Right kidney (tissue), 1 donor: ENCODE results near the gene SEC24B.
A peak's percentile ranks its signal among the peaks of the same experiment; 100 is the strongest.
"Not testable (repeated sequence)": the region's sequence is repeated elsewhere in the genome, so short reads cannot be mapped to it uniquely, and the experiment has no call there.

Experiments used
- DNase-seq: peaks from one replicate; pipeline ENCODE4 v3.0.0-alpha.2; 2016

Gene SEC24B

DNA sequence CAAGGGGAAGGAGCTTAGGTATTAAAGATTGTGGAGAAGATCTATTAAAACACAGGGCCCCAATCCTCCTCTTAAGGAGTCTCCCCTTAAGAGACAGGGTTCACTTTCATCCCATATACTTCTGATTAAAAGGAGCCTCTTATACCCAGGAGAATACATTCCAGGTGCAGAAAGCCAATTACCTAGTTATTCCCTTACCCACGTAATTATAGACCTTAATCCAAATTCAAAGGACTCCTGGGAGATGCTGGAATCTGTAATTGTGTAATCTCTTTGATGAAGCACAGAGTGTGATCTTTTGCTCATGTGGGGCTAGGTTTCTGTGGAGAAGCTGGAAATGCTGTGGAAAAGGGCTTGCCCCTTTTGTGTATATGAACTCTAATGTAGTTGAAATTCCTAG lies 1.4 kb upstream of the SEC24B start:
- no peak for DNase-seq

DNA sequence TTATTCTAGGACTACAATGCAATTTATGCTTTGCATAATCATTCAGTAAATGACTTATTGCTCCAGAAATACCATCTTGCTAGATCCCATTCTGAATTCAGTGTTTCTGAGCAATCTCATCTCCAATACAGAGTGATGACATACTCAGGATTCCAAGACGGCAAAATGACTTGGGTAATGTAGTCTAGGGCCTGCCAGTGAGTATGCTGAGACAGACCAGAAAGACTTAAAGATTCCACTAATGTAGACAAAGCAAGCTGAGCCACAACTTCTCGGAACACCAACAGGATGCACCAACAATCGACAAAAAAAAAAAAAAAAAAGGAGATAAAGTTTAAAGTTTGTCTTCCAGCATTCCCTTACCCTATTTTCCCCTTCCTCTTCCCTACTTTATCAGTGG lies 919 bp upstream of the SEC24B start:
- peak; percentile 35 for DNase-seq

DNA sequence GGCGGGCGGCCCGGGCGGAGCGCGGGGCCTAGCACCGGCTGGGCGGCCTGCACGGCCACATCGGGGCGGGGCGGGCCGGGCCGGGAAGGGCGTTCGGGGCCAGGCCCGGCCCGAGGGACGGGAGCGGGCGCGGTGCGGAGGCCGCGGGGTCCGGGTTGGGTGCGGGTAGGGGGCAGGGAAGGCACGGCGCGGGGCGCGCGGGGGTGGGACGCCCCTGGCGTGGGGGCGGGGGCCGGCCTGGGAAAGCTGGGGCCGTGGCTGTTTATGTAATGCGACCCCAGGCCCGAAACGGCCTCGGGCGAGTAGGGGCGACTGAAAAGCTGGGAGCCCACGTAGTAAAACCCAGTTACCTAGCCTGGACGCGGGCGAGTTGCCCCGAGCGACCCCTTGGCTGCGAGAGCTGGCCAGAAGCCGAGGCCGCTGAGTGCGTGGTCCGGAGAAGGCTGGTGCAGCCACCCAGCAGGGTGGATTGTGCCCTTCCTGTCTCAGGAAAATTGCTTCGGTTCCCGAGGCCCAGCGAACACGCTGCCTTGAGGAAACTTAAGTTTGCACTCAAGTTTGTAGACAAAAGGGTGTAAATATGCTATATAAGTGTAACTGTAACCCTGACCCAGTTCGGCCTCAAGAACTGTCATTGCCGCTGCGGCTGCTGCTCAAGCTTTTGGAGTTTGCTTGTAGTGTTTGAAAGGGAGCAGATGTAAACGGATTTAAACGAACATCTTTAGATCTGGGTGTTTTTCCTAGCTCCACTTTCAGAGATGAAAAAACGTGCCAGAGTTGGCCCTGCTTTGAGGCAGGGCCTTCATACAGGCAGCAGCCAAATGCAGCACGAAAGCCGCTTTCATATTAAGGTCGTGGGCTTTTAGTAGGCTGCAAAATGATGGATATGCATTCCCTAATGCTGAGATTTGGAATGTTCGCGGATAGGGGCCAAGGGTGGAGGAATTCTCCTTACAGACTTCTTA lies 674 bp downstream of the SEC24B start:
- DNase-seq: peak; percentile 79

DNA sequence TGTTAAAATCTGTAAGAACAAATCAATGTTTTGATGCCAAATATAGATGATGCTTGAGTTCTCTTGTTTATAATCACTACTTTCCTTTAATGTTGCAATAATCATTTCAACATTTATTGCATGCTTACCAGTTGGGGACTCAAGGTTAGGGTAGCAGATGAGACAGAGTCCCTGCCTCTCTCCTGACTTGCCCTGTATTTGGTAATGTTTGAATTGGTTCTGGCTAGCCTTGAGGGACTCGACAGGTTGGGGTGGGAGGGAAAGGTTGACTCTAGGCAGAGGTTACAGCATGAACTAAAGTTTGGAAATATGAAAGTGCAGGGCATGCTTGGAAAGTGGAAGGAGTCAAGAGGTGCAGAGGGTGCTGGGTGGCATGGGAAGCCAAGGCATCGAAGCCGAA lies 2.0 kb downstream of the SEC24B start:
- no peak for DNase-seq

DNA sequence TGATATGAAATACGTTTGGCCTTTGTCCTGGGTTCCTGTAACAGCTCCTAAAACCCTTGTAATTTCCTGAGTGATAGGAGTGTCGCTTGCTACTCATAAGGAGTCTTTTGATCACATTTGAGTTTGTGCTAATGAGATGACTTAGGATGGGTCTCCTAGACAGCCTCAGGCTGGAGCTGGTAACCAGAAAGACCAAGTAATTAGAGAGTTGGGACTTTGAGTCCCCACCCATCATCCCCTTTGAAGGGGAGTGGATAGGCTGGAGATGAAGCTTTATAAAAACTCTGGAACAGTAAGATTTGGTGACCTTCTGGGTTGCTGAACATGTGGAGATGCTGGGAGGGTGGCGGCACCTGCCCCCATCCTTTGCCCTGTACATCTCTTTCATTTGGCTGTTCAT lies 2.9 kb downstream of the SEC24B start:
- no peak for DNase-seq

DNA sequence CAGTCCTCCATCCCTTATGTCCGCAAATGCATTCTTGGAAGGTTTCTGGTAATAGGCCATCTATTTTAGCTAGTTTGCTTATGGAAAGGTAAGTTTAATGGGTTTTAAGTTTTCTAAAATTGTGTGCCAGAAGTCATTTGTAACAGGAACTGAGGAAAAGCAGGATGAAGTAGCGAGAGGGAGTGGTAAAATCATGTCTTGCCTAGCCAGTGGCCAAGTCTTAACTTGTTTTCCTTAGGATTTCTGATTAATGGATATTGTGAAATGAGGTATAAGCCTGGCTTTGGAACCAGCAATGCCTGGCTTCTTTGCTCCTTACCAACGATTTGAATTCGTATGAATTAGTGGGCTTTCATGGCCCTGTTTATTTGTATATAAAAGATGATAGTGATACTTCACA lies 7.3 kb downstream of the SEC24B start:
- no peak for DNase-seq

DNA sequence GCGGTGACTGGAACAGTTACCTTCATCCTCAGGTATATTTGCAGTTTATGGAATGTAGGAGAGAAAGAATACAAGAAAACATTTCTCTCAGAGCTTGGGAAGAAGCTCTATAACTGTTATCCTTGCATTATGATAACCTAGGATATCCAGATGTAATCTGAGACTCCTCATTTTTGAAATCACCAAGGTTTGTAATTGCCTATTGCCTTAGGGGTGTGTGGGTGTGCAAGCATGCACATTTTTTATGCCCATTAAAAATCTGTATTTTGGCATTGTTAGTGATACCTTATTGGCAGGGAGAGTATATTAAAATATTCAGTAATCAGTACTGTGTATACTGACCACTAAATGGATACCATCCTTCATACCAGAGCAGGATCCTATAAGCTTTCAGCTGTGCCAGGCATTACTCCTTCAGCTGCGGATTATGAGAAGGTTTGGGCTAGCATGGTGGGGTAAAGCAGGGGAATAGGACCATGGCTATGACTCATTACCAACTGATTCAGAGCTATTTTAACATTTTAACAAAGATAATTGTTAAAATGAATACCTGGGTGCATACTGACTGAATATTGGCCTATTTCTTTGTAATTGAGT lies 8.3 kb downstream of the SEC24B start:
- DNase-seq: no peak

DNA sequence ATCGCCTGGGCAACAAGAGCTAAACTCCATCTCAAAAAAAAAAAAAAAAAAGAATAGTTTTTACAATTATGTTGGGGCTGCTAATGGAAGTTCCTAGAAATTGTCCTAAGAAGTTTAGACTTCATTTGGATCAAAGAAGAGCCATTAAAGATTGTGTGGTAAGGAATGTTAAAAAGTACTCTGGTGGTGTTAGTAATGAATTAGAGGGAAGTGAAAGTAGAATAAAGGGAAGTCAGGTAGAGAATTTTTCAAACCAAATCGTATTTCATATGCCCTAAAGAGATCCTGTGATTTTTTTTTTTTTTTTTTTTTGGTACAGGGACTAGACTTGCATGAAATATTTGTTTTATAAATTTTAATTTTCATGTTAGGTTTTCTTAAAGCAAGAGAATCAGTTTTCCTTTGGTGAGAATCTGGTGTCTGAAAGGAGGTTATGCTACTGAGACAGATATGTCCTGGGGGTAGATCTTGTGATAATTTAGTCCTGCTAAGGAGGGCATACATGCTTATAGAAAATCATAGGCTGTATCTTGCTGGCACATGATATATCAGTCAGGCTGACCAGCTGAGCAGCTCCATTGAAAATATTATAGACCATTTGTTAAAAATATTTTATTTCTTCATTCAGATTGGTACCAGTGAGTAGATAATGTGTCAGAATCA lies 10.7 kb downstream of the SEC24B start:
- no peak for DNase-seq

DNA sequence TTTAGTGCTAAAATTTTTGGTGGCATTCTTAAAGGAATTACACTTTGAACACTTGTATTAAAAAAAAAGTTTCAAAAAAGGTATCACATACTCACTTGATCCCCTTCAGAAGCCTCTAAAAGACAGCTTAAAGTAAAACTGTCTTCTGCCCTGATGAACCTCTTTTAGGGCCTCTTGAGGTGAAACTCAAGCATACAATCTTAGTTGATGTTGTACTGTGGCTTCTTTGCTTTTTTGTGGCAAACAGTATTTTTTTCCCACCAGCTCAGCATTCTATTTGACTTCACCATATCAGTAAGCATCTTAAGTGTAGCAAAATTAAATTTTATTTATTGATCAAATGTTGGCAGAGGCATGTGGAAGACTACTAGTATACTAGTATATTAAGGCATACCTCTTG lies 13.7 kb downstream of the SEC24B start:
- DNase-seq: no peak

DNA sequence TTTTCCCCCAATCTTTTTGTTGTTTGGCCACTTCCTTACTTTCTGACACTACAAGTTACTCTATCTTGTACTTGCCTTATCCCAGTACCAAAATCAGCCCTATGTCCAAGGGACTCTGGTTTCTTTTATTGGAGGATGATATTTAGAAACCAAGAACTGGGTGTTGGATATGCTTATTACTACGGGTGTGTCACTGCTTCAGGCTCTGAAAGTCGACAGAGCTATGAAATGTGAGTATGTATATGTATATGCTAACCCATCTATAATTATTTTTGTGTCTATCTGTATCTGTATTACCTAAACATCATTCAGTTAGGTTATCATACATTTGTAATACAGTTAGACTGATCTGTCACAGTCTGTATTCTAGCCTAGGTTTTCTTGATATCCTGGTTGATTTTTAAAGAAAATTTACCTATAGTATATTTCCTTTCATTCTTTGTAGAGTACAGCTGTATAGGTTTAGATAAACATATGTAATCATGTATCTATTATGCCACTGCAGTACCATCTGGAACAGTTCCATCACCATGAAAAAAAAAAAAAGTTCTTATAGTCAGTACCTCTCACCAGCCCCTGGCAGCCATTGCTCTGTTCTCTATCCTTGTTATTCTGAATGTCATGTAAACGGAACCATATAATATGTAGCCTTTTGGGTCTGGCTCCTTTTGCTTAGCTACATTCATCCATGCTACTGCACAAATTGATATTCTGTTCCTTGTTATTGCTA lies 18.1 kb downstream of the SEC24B start:
- no peak for DNase-seq

DNA sequence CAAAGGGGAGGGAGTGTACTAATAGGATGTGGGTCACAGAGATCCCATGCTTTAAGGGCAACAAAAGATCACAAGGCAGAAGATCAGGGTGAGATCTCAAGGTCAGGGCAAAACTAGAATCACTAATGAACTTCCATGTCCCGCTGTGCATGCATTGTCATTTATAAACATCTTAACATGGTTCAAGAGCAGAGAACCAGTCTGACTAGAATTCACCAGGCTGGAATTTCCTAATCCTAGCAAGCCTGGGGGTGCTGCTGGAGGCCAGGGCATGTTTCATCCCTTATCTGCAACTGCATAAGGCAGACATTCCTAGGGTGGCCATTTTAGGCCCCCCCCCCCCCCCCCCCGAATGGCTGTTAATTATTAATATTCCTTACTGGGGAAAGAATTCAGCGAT lies 19.5 kb downstream of the SEC24B start:
- not testable (repeated sequence) for DNase-seq

DNA sequence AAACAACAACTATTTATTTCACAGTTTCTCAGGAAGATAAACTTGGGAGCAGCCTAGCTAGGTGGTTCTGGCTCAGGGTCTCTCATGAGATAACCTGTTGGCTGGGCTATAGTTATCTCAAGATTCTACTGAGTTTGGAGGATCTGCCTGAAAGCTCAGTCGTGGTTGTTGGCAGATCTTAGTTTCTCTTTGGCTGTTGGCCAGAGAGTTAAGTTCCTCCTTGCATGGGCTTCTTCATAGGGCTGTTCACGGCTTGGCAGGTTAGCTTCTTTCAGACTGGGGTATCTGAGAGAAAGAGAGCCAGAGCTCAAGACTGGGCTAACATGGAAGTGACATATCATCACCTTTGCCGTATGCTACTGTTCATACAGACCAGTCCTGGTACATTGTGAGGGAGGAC lies 28.7 kb downstream of the SEC24B start:
- no peak for DNase-seq

DNA sequence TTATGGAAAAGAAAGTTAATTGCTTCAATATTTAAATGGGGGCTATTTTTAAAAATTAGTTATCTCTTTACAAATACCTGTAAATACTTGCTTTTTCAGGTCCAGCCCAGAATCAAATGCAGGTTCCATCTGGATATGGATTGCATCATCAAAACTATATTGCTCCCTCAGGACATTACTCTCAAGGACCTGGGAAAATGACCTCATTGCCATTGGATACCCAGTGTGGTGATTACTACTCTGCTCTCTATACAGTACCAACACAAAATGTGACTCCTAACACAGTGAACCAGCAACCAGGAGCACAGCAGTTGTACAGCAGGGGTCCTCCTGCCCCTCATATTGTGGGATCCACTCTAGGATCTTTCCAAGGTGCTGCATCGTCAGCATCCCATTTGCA lies 29.2 kb downstream of the SEC24B start:
- no peak for DNase-seq

DNA sequence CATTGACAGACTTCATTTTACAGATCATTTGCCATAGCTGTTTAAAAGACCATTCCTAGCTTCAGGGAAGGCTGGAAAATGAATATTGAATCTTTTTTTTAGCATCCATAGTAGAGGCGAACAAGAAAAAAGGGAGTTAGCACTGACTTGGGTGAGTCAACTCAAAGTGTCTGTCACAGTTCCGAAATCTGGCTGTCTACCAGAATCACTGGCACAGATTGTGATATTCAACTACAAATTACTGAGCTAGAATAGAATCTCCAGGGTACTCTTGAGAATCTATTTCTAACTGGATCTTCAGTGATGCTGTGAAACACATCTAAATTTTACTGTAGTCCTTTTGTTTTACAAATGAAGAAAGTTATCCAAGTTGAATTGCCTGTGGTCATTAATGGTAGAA lies 31.5 kb downstream of the SEC24B start:
- no peak for DNase-seq

DNA sequence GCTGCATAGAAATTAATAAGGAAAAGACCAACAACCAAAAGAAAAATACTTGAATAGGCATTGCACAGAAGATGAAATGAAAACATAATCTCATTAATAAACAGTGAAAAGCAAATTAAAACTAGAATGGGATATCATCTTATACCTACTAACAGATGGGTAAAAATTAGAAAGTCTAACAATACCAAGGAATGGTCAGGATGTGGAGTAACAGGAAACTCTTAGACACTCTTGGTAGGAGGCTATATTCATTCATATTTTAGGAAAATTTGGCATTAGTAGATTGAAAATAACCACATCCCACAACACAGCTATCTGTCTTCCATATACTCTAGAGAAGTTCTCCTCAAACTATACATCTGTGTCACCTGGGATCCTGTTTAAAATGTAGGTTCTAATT lies 36.3 kb downstream of the SEC24B start:
- no peak for DNase-seq

DNA sequence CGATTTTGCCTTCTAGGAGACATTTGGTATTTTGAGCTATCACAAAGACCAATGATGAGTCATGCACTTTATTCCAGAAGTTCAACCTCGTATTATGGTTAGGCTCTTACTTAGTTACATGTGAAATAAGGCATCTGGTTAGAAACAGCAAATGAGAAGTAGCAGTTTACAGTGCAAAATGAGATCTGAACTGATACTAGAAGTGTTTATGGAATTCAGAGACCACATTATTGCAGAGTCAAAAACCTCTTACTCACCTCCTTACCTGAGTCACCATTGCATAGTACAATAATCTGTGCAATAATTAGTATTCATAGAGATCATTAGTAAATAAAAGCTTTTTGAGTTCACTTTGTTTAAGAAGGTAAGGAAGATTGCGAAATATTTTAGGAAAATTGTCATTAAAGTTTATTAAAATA lies 38.7 kb downstream of the SEC24B start:
- no peak for DNase-seq

DNA sequence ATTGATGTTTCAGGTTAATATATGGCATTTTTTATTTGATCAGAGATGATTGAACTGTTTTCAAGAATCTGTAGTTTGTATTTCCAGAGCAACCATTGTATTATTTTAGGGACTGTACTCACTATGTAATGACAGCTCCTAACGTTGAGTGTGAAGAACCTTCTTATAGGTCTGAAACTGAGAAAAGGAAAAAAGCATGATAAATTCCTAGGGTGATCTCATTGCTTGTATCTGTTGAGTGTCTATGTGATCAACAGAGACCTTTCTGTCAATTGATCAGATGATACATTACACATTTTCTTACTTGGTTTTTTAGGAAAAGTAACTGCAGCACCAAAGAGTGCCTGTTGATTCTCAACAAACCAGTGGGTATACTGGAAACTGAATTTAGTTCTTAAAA lies 40.2 kb downstream of the SEC24B start:
- no peak for DNase-seq

DNA sequence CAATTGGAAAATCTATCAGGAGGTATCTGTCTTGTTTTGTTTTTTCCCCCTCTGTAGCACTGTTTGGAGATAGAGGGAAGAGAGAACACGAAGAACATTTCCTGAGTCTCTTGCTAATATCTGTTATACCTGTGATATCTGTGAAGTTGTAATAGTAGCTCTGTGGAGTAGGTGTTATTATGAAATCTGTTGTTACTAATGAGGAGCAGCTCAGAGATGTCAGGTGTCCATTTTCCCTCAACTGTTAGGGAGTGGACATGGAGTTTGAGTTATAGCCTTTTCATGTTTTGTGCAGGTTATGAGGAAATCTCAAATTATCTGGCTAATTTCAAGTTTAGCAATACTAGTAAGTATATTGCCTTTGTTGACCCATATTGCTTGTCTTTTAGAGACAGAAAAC lies 52.4 kb downstream of the SEC24B start:
- no peak for DNase-seq

DNA sequence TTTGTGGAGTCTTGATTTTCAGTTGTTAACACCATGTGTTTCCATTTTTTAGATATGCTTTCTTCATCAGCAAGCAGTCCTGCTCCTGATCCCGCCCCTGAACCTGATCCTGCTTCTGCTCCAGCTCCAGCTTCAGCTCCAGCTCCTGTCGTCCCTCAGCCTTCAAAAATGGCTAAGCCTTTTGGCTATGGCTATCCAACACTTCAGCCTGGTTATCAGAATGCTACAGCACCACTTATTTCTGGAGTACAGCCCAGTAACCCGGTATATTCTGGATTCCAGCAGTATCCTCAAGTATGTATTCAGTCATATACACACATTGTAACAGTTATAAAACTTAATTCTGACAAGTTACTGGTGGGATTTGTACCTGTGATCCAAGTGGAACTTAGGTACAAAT lies 60.9 kb downstream of the SEC24B start:
- no peak for DNase-seq

DNA sequence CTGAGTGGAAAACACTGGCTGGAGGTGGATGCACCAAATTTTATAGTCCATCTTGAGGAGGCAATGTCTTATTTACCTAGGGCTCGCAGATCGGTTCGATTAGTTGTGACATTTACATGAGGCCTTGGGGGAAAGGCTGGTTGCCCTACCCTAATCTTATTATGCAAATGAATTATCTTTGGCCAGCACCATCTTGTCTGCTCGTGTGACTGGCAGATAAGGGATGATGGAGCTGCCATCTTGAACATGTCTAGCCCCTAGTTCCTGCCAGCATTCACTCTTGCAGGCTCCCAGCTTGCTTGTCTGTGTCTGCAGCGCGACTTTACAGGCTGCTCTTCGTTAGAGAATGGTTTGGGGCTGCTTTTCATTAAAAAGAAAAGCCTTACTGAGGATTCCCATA lies 61.9 kb downstream of the SEC24B start:
- no peak for DNase-seq

DNA sequence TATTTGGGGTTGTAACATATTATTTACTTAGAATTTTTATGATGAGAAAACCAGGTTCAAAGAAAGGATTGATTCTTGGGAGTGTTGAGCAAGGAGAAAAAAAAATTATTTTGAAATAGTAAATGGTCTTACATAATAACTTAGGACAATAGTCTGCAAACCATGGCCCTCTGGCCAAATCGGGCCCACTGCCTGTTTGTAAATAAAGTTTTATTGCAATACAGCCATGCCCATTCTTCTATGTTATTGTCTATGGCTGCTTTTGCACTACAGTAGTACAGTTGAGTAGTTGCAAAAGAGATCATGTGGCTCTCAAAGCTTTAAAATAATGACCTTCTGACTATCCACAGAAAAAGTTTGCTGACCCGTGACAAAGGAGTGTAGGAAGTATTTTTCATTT lies 63.3 kb downstream of the SEC24B start:
- no peak for DNase-seq

DNA sequence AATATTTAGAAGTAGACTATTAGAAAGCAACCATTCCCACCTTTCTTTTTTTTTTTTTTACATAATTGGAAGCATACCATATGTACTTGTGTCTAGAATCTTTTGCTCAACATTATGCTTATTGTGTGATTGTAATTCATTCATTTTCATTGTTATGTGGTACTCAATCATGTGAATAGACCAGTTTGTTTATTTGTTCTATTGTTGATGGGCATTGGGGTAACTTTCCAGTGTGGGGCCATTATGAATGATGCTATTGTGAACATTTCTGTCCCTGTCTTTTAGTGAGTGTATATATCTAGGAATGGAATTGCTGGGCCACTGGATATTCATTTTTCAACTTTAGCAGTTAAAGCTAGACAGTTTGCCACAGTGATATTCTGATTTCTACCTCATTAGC lies 63.9 kb downstream of the SEC24B start:
- no peak for DNase-seq

DNA sequence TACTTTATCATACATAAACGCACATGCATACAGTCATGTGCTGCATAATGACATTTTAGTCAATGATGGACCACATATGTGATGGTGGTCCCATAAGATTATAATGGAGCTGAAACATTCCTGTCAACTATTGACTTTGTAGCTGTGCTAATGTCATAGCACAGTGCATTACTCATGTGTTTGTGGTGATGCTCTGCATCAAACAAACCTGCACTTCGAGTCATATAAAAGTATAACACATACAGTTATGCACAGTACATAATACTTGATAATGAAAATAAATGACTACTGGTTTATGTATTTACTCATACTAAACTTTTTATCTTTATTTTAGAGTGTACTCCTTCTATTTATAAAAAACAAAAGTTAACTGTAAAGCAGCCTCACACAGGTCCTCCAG lies 65.9 kb downstream of the SEC24B start:
- no peak for DNase-seq
